Breast epithelium (tissue), 4 donors: ENCODE results near the gene DTNB. TPM values are rescaled to one million over a fixed set of nuclear protein-coding genes. Genes with fewer than 3 reads are reported as not detected.
A peak's percentile ranks its signal among the peaks of the same experiment; 100 is the strongest.

Source experiments
- DNase-seq, 2 donors: peaks; one replicate each; pipeline ENCODE4 v3.0.0-alpha.2; 2019; ENCODE audit warnings: low spot score in 2 of 2
- H3K27ac ChIP-seq, 2 donors: fragments of 200-600 bp; sonication (generic) in 1 of 2; one replicate each; pipeline ENCODE4 v1.5.1; 2016 to 2019; ENCODE audit warnings: mild to moderate bottlenecking in 1 of 2
- H3K27me3 ChIP-seq, 2 donors: fragments of 200-600 bp; sonication (generic) in 1 of 2; one replicate each; pipeline versions ENCODE4 v1.5.1 to v1.6.0; 2017 to 2019; ENCODE audit warnings: control low read depth in 1 of 2, mild to moderate bottlenecking in 1 of 2
- H3K36me3 ChIP-seq: fragments of 200-600 bp; one replicate; pipeline ENCODE4 v1.5.1; 2019
- H3K4me1 ChIP-seq, 2 donors: fragments of 200-600 bp; sonication (generic); one replicate each; pipeline ENCODE4 v1.5.1; 2016 to 2019; ENCODE audit warnings: control low read depth in 1 of 2
- H3K4me3 ChIP-seq, 3 donors: fragments of 200-600 bp; sonication (generic); 1 replicate in 2 of 3; 2 replicates in 1 of 3; pipeline ENCODE4 v1.5.1; 2016 to 2019; ENCODE audit warnings: mild to moderate bottlenecking in 3 of 3, moderate library complexity in 2 of 3
- H3K9me3 ChIP-seq, 2 donors: fragments of 200-600 bp; sonication (generic) in 1 of 2; one replicate each; pipeline ENCODE4 v1.5.1; 2016 to 2019; ENCODE audit warnings: control low read depth in 1 of 2
- CTCF ChIP-seq, 3 donors: fragments of 450-650 bp; IDR thresholded peaks; one replicate each; pipeline ENCODE4 v1.5.1; 2016 to 2017; ENCODE audit warnings: antibody characterized with exemption in 3 of 3, mild to moderate bottlenecking in 3 of 3, moderate library complexity in 3 of 3
- POLR2A ChIP-seq: fragments of 450-650 bp; IDR thresholded peaks from one replicate; pipeline ENCODE4 v1.6.1; 2016; ENCODE audit warnings: antibody characterized with exemption, mild to moderate bottlenecking, moderate library complexity
- POLR2AphosphoS5 ChIP-seq, 3 donors: sonication (generic); formaldehyde crosslinking; IDR thresholded peaks; one replicate each; pipeline ENCODE4 v1.6.1; 2017; ENCODE audit warnings: antibody characterized with exemption in 3 of 3
- intact Hi-C: fragments of 100-400 bp; cut with DNase I; formaldehyde crosslinking; loops from one replicate; pipeline ENCODE4 v1.15.1; 2023; ENCODE audit warnings: low total_unique reads
- total RNA-seq, 3 donors: library from RNA; depleted of rRNA; stranded (reverse); fragments of >200 nt; gene quantifications; one replicate each; pipeline ENCODE4 v1.1.0, GENCODE V29; 2016

Gene DTNB
- total RNA-seq, 3 donors from 2014 or later, result 7.8 to 63.4 (median 44.9) TPM

GRCh38 chr2:25347205-25347815 lies 326.1 kb downstream of the DTNB start:
- no peak overlapping the region for H3K4me3 ChIP-seq
- TF ChIP-seq POLR2AphosphoS5 (IDR thresholded peaks at IDR 0.05), result no peak
- TF ChIP-seq POLR2A, result no peak
- no peak for TF ChIP-seq CTCF (IDR thresholded peaks at IDR 0.05)
- H3K4me1 ChIP-seq, result no peaks in the 10 kb centered on the region
- no peak overlapping the region for H3K27ac ChIP-seq
- H3K36me3 ChIP-seq, result no peaks in the 10 kb centered on the region
- intact Hi-C loops, result no loop called here
- no peaks in the 10 kb centered on the region for H3K9me3 ChIP-seq
- no peak for DNase-seq
- no peaks in the 10 kb centered on the region for H3K27me3 ChIP-seq

GRCh38 chr2:25343187-25343825 lies 330.1 kb downstream of the DTNB start:
- Histone ChIP-seq H3K27ac (no peak overlapping the region), H3K4me1 (peaks cover 0 to 5% of the 10 kb centered on the region in 2 donors), H3K27me3 (no peaks in the 10 kb centered on the region), H3K4me3 (no peak overlapping the region), H3K9me3 (no peaks in the 10 kb centered on the region), H3K36me3 (no peaks in the 10 kb centered on the region)
- DNase-seq, result no peak
- intact Hi-C loops, result no loop called here
- TF ChIP-seq POLR2AphosphoS5 (IDR thresholded peaks at IDR 0.05) (no peak), CTCF (IDR thresholded peaks at IDR 0.05) (no peak)

- TF ChIP-seq POLR2A (no peak), CTCF (IDR thresholded peaks at IDR 0.05) (peak; percentile 91 to 99 (median 97)), POLR2AphosphoS5 (IDR thresholded peaks at IDR 0.05) (peak; percentile 32 to 52 (median 41))
- intact Hi-C loops, result no loop called here
- Histone ChIP-seq H3K27ac (peak overlapping the region; percentile 69 to 91), H3K9me3 (no peaks in the 10 kb centered on the region), H3K27me3 (no peaks in the 10 kb centered on the region), H3K4me1 (peaks cover 0 to 5% of the 10 kb centered on the region in 2 donors), H3K4me3 (peak overlapping the region; percentile 63 to 81 (median 75)), H3K36me3 (no peaks in the 10 kb centered on the region)
- DNase-seq, result peak; percentile 53 to 71
Observed at GRCh38 chr2:25342372-25343186, 330.8 kb downstream of the DTNB start.

- Histone ChIP-seq H3K4me1 (peaks cover 0 to 5% of the 10 kb centered on the region in 2 donors), H3K27me3 (no peaks in the 10 kb centered on the region), H3K27ac (peak within 1 kb of the TSS; percentile 69 to 91), H3K36me3 (no peaks in the 10 kb centered on the region), H3K4me3 (peak within 1 kb of the TSS; percentile 63 to 81 (median 75)), H3K9me3 (no peaks in the 10 kb centered on the region)
- TF ChIP-seq POLR2A (no peak), CTCF (IDR thresholded peaks at IDR 0.05) (no peak), POLR2AphosphoS5 (IDR thresholded peaks at IDR 0.05) (no peak)
- intact Hi-C loops, result no loop called here
- DNase-seq, result peak; percentile 41 to 63
Observed at GRCh38 chr2:25341753-25342371, 331.5 kb downstream of the DTNB start, which contains the start of gene DNMT3A. Gene DNMT3A (minus strand): TSS chr2:25341925. CDS start chr2:25313984, 27,941 bp downstream.
